ENCODE results near the gene LYRM2.

Gene LYRM2

DNA sequence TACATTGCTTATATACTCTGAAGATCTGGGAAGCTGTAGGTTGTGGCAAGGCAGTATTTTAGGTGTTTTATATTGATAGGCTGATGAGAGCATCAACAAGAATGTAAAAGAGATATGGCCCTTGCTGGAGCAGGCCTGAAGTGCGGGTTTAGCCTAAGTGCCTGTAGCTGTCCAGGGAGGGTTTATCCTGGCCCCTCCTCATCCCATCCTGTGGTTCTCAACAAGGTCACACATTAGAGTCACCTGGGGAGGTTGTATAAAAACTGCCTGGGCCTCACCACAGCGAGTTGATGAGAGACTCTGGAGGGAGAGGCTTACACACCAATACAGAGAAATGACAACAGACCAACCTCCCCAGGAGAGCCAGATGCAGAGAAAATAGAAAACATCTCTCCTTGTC, 48.4 kb downstream of the LYRM2 start:
- no peak for FAIRE-seq

DNA sequence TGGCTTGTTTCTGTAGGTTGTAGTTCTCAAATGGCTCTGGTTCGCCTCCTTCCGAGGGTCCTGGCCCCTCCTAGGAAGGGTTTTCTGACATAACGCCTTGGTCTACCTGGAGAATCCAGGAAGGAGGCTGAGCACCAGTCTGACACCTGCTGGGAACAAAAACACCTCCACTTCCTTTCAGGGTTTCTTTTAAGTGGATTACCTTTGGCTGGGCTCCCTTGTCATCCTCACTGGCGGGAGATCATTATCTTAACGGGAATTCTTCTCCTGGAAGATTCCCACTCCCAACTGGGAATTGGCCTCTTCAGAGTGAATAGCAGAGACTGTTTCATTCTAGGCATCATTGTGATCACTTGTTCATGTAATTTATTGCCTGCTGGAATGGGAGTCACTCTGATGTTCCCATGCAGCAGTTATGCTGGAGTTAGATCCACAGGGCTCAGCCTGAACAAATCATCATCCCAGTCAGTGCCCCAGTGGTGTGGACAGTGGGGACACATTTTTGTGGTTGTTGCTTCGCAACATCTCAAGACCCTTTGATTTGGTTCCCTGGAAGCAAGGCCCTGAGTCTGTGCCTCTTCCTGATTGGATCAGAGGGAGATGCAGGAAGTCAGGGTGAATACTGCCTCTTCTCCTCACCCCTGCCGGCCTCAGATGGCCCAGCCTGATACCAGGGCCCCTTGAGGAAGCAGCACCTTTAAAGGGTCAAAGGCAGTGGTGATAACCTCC, 49.1 kb downstream of the LYRM2 start:
- FAIRE-seq: no peak

DNA sequence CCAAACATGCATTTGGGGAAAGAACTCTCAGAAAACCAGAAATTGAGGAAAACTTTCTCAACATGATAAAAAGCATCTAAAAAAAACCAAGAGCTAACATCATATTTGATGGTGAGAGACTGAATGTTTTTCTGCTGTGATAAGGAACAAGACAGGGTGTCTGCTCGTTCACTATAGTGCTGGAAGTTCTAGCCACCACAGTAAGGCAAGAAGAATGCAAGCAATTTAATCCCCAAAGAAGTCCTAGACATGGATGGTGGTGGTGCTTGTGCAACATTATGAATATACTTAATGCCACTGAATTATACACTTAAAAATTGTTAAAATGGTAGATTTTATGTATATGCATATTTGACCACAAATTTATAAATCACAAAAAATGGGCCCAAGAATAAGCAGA, 53.4 kb downstream of the LYRM2 start:
- FAIRE-seq: no peak

DNA sequence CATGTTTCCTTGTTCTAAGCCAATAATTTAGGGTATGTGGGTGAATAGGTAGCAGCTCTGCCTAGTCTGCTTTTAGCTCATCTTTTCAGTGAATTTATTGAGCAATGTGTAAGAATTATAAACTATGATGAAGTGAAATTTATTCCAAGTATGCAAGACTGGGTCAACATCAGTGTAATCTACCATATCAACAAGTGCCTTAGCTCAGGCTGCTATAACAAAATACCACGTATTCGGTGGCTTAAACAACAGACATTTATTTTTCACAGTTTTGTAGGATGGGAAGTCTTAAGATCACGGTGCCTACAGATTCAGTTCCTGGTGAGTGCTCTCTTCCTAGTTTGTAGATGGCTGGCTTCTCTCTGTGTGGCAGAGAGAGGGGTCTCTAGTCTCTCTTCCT, 54.0 kb downstream of the LYRM2 start:
- FAIRE-seq: no peak

DNA sequence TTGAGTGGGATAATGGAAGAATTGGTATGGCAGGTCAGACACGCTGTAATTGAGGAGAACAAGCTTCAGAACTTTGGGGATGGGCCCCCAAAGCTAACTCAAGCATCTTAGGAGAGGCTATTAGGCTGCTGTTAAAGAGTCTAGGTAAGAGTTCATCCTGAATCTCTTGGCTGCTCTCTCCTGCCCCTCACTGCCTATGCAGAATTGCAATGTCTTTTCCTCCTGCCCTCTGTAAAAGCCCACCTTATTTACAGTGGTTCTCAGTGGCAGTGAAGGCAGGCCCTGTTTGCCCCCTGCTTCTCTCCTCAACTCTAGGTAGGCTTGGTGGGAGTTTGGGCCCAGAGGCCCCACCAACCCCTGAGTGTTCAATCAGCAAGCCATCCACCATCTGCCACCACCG, 55.0 kb downstream of the LYRM2 start:
- no peak for FAIRE-seq

DNA sequence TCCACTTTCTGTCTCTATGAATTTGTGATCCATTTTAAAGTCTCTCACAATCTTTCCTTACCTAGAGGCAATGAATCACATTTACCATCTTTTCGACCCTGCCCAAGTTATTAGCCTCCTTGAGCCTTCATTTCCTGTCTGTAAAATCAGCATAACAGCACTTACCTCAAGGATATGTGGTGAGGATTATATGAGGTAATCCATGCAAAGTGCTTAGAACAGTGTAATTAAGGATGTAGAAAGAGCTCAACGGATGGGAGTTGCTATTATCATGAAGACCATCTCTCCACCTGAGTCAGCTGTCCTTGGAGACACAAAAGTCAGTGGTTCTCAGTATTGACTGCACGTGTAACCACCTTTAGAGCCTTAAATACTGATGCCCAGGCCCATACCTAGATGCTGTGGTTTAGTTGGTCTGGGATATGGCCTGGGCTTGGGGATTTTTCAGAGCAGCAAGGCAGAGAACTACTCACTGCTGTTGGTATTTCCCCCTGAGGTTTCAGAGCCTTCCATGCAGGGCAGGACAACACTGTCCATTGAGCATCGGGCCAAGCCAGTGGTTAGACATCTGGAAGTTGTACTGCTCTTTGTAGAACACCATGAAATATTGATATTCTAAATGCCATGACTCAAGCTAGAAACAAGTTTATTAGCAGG, 55.8 kb downstream of the LYRM2 start:
- no peak for FAIRE-seq

DNA sequence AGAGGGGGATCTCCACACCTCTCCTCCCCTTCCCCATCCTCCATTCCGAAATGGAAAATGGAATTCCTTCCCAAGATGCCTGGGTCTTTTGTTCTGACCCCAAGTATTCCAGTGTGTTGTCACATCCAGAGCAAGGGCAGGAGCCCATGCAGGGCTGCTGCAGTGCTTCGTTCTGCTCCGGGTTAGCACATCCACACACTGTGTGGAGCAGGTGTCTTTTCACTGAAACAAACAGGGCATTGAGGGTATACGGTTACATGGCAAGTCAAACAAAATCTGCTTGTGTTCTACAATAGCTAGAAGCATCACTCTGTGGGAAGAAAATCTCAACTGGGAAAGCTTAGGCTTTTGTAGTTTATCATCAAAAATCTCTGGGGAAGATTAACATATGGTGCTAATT, 56.9 kb downstream of the LYRM2 start:
- no peak for FAIRE-seq

DNA sequence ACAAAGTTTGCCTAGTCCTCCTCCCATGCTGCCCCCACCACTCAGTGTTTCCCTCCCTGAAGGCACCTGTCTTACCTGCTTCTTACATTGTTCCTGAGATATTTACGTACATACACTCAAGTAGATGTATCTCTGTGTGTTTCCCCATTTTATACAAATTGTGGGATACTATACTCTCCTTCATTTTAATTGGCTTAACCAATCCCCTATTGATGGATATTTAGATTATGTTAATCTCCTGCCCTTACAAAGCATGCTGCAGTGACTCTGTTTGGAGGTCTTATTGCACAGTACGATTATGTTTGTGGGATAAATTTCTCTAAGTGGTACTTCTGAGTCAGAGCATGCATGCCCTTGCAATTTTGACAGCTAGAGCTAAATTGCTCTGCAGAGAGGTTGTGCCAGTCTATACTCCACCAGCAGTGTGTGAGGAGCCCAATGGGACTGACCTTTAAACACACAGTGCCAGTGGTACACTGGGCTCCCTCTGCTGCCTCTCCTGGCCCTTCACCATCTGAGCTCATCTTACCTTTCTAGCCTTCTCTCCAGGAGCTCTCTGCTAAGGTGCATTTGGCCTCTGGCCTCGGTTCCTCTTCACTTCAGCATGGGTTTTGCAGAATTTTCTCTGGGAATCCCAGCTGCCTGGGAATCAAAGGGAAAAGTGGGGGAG, 57.4 kb downstream of the LYRM2 start:
- FAIRE-seq: no peak

DNA sequence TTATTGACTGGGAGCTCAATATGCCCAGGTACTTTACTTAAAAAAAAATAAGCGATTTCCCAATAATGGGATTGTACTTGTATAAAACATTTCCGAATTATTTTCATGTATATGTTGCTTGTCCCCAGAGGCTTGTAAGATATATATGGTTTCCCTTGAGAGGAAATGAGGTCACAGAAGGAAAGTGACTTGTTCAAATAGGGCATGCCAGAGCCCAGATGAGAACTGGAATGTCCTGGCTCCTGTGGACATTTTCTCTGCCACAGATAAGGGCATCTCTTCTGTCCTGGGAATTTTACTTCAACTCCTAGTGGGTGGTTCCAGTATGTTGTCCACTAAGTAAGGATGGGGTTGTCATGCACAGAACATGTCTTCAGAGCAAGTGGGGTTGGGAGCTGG, 63.0 kb downstream of the LYRM2 start:
- FAIRE-seq: no peak

DNA sequence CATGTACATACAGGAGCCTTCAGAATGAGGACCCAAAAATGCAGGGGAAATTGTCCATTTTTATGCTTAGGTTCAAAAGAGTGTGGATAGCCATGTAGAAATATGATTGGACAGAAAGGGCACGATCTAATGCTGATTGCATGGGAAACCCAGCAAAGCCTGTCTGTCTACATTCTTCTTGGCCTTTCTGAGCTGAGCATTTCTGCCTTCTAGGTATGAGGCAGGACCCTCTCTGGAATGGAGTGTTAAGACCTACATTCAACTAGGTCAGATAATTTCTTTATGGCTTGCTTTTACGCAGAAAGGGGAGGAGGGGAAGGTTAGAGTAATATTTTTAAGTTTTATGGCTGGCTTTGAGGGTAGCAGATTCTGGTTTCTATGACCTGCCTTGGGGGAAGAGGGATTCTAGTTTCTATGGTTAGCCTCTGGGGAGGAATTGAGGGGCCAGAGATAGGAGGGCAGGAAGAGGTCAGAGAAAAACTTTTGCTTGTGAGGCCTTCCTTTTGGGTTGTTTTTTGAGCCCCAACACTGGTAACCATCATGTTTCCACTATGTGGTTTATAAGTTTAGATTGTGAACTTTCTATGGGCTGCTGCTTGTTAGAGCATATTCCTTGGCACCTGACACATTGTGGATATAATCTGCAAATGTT, 63.5 kb downstream of the LYRM2 start:
- FAIRE-seq: no peak

DNA sequence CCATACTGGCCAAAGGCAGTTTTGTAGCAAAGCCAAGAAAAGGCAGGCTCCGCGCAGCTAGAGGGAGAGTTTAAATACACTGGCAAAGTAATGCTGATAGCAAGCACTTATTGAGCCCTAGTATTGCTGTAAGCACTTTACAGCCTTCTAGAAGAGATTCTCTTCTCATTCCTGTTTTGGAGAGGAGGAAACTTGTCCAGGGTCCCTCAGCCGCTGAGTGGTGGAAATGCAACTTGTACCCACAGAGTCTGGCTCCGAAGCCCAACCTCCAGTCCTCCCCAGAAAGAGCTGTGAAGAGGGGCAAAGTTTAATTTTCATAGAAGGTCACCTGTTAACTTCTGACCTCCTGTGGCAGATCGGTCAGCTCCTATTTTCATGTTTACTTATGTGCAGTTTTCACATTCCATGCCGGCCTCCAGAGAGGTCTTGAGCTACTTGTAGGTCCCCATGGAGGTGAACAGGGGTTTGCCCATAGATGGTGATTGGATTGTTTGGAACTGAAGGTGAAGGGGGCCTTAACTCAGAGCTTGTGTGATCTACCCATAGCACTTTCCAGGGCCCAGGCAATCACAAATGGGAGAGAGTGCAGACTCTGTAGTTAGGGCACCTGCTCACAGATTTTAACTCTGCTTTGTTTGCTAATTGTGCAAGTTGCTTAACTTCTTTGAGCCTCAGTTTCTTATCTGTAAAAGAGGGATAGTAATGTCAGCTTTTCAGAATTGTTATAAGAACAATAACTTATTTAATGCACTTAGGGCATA, 70.7 kb downstream of the LYRM2 start:
- no peak for FAIRE-seq

DNA sequence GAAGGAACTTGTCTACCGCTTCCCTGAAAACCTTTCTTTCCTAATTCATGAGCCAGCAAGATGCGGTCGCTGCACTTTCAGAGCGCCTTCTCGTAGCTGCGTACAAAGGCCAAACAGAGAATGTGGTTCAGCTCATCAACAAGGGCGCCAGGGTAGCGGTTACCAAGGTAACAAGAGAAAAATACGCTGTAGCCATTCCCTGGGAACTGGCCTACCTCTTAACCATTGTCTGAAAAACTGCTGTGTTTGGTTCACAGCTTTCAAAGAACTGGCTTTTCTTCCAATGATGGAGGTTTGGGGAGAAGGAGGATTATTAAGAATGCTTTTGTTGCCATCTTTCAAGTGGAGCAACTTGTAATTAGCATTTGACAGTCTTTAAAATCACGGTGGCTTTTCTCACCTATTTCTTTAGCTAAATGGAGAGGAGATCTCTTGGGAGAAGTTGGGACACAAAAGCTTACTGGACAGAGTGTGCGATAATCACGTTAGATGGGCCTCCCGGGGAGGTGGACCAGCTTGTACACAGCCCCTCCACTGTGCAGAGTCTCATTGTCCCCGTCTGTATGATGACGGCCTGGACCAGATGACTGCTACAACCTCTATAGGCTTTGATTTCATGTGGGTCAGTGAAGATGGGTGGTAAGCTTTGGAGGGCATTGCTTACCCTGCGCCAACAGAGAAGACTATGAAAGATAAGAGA, 71.5 kb downstream of the LYRM2 start:
- no peak for FAIRE-seq

DNA sequence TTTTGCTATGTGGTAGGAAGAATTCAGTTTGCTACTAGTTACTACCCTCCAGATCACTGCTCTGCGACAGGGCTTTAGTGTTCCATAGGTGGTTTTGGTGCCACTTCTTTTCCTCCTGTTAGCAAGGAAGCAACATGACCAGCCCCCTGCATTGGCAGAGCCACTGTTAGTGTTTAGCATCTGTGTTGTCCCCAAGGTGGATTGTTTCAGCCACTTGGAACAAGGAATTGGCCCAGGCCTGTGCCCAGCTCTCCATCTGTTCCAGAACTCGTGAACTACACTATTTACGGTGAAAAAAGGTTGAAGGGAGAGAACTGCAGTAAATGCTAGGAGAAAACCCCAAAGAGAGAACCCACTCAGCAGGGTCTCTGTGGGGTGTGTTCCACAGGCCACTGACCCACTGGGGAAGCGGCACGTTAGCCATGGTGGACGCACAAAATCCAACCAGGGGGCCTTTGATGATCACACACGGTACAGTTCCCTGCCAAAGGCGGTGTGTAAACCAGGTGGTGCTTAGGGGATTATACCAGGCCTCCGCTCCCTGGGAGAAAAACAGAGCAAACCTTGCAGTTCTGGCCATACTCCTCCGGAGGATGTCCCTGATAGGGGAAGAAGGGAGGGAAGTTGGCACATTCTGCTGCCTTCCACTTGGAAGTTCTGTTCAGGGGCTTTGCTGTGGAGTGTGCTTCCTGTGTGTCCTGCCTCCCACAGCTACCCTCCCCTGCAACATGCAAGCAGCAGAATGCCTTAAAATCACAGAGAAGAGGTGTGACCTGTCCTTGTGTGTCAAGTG, 72.3 kb downstream of the LYRM2 start:
- FAIRE-seq: no peak

DNA sequence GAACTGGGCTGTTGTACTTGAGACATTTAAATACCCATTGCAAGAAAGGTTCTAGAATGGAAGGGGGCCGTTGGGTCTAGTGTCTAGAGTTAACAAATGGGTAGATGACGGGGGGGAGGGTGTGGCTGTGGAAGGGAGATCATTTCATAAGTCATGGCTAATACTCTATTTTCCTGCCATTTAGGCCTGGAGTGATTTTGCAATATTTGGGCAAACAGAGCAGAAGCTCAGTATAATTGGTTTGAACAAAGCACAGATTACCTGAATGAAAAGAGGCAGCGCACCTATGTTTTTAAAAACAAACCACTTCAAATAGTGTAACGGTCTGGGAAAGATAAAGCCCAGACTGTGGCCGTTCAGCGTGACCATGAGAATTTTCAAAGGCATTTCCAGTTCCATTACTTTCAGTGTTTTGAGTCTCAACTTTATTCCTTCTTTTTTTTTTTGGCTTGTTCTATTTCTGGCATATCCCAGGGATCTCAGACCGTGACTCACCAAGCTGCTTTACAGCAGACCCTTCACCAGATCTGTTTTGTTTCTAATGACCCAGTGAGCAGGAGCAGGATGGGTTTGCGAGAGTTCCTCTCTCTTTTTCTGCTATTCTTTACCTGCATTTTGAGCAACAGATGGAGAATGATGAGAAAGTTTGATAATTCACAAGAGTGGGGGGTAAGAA, 73.7 kb downstream of the LYRM2 start:
- no peak for FAIRE-seq

DNA sequence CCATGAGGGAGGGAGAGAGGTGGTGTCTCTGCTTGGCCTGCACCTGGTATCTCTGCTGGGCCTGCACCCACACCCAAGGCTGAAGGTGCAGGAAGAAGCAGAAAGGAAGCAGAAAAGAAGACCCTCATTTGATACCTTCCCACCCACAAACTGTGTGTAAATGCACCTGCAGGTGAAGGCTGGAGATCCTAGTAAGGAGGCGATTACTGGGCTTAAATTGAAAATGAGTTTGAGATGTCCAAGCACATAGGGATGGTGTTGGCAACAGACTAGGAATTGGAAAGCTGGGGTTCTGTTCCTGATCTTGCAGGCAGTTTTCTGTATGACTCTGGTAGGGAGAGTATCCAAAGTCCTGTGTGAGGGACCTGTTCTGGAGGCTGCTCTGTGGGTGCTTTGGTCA, 74.7 kb downstream of the LYRM2 start:
- FAIRE-seq: no peak

DNA sequence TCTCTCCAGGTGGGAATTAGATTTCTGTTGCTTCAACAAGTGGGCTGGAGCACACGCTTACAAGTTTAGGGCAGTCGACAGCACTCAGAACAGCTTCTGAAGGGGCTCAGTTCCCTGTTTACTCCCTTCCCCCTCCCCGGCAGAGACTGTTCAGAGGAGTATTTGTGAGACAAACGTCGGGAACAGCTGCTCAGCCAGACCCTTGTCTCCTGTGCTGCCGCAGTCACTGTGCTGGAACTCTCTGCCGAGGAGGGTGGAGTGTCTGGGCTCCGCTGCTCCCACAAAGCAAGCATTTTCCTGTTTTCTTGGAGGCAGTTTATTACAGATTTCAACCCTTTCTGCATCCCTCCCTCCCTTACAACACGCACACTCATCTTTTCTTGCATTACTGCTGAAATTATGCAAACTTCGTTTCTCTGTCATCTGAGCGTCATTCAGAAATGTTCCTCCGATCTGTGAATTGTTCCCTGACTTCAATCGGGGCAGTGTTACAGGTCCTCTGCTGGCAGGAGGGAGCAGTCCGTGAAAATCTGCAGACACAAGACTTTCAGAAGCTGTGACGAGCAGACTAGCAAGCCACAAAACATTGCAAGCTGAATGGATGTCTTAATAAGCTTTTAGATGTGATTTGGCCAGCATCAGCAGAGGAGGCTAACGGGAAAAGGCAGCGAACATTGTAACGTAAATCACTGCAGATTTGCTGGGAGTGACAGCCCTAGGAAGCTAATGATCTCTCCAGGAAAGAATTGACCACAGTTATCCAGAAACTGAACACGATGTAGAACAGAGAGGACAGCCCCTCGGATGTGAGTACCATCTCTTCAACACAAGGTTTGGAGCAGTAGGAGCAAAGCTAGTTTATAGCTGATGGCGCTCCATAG, 76.2 kb downstream of the LYRM2 start:
- FAIRE-seq: no peak

DNA sequence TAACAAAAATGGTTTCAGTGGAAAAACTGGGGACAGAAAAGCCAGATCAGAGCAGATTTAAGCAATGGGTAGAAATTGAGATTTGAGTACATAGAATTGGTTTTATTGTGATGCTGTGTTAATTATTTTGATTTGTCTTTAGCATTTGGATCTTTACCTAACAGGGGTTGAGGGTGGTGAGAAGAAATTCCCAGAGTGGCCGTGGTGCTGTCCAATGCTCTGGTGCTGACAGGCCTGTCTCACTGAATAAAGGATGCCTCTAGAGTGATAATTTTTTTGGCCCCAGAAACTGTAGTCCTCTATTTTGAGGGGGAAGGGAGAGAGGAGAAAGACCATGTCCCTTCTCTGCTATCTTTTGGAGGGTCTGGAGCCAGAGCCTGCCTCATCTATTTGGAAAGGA, 79.1 kb downstream of the LYRM2 start:
- FAIRE-seq: no peak

DNA sequence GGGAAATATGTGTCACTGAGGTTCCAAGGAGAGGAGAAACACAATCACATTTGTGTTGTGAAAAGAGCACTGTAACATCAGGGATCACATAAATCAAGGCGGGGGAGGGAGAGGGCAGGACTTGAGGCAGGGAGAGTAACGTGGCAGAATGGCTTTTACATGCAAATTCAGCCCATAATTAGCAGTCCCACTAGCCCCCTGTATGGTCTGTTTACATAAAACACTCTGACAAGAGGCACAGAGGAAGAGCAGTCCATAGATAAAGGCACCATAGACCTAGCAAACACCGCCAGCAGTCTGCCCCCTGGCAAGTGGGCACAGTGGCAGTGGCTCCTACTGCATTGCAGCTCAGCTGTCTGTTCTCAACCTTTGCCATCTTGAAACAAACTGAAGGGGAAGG, 82.7 kb downstream of the LYRM2 start:
- no peak for FAIRE-seq

DNA sequence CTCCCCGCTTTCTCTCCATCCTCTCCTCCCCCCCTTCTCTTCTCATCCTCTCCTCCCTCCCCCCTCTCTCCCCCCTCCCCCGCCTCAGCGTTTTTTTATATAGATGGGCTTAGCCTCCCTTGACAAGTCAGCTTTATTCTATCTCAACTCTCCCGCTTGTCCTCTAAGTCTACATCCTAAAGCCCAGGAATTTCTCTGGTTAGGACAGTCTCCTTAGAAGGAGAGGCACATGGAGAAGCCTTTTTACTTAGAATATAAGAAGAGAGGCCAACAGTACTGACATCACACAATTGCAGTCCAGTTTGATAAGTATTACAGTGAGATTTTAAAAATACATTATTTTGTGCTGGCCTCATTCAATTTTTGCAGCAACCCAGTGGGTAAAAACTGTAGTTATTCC, 83.5 kb downstream of the LYRM2 start:
- FAIRE-seq: no peak

DNA sequence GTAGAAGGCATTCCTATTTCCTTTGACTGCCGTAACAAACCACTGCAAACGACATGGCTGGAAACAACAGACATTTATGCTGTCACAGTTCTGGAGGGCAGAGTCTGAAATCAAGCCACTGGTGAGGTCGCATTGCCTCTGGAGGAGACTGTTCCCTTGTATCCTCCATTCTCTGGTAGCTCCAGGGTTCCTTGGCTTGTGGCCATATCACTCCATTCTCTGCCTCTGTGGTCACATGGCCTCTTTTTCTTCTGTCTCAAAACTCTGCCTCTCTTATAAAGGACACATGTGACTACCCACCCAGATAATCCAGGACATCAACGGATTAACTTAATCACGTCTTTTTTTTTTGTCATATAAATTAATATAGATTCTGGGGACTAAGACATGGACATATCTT, 84.4 kb downstream of the LYRM2 start:
- FAIRE-seq: no peak

Measured in islet of Langerhans (tissue), 1 donor.